IMR-90 (cell line): Measurements from ENCODE around the gene PTHLH. TPM values are rescaled to one million over a fixed set of nuclear protein-coding genes. Genes with fewer than 3 reads are reported as not detected.

ENCODE experiments used
- ATAC-seq: fragments of 200-7000 bp; cut with Tn5 transposase; 2 replicates; pipeline ENCODE4 v1.9.1; 2020; ENCODE audit warnings: low read depth, mild to moderate bottlenecking, moderate library complexity
- BruUV-seq: library from RNA; stranded (reverse); fragments of 400-500 nt; replicated peaks from 2 replicates; lab custom pipeline; 2021; lab: Mats Ljungman, UMichigan
- CTCF ChIA-PET: fragments of 300-600 bp; formaldehyde crosslinking; extraction: SDS; loops from one replicate; lab custom pipeline; 2021; ENCODE audit warnings: antibody characterized with exemption; lab: Yijun Ruan, JAX
- POLR2A ChIA-PET: fragments of 300-600 bp; sonication (Branson Sonifier 250); formaldehyde crosslinking; loops from one replicate; lab custom pipeline; 2022; ENCODE audit warnings: antibody characterized with exemption; ENCODE audit not compliant: unreplicated experiment; lab: Charles Lee
- DNase-seq: peaks from one replicate; pipeline ENCODE4 v3.0.0; 2013
- H2AFZ ChIP-seq: replicated peaks from 2 replicates; pipeline ENCODE3; 2013; ENCODE audit warnings: low read length, mild to moderate bottlenecking; ENCODE audit not compliant: poor library complexity
- H2AK5ac ChIP-seq: 2 replicates; pipeline ENCODE4 v1.6.1; 2013; ENCODE audit warnings: low read depth, low read length, inconsistent platforms
- H2AK9ac ChIP-seq: replicated peaks from 2 replicates; pipeline ENCODE3; 2013; ENCODE audit warnings: mild to moderate bottlenecking, low read depth, low read length, moderate library complexity; ENCODE audit not compliant: poor library complexity
- H2BK120ac ChIP-seq: 2 replicates; pipeline ENCODE4 v1.6.1; 2013; ENCODE audit warnings: low read depth, low read length, inconsistent platforms
- H2BK15ac ChIP-seq: 3 replicates; pipeline ENCODE4 v1.6.1; 2013; ENCODE audit warnings: low read depth, low read length, inconsistent platforms
- H2BK20ac ChIP-seq: 2 replicates; pipeline ENCODE4 v1.6.1; 2013; ENCODE audit warnings: low read depth, mild to moderate bottlenecking, inconsistent platforms, low read length, moderate library complexity
- H2BK5ac ChIP-seq: 2 replicates; pipeline ENCODE4 v1.6.1; 2013; ENCODE audit warnings: mild to moderate bottlenecking, low read depth, low read length, inconsistent platforms; ENCODE audit not compliant: poor library complexity, severe bottlenecking
- H3K14ac ChIP-seq: replicated peaks from 2 replicates; pipeline ENCODE4 v1.6.1; 2013; ENCODE audit warnings: low read depth, low read length, inconsistent platforms
- H3K18ac ChIP-seq: 2 replicates; pipeline ENCODE4 v1.6.1; 2013; ENCODE audit warnings: low read depth, low read length, control low read depth
- H3K23ac ChIP-seq: 2 replicates; pipeline ENCODE4 v1.6.1; 2013; ENCODE audit warnings: low read depth, low read length, inconsistent platforms
- H3K27ac ChIP-seq: 2 replicates; pipeline ENCODE4 v1.5.1; 2013; ENCODE audit warnings: mild to moderate bottlenecking, control low read depth, low read length; ENCODE audit not compliant: insufficient read depth
- H3K27me3 ChIP-seq: 2 replicates; pipeline ENCODE4 v1.6.1; 2013; ENCODE audit warnings: low read length; ENCODE audit not compliant: control insufficient read depth, insufficient read depth
- H3K36me3 ChIP-seq: 2 replicates; pipeline ENCODE4 v1.6.1; 2013; ENCODE audit warnings: low read length, mixed read lengths; ENCODE audit not compliant: control insufficient read depth, insufficient read depth
- H3K4ac ChIP-seq: 2 replicates; pipeline ENCODE4 v1.6.1; 2013; ENCODE audit warnings: low read depth, low read length, inconsistent platforms
- H3K4me1 ChIP-seq: 2 replicates; pipeline ENCODE4 v1.6.1; 2013; ENCODE audit warnings: low read length, mixed read lengths; ENCODE audit not compliant: control insufficient read depth, insufficient read depth
- H3K4me2 ChIP-seq: 2 replicates; pipeline ENCODE4 v1.6.1; 2013; ENCODE audit warnings: low read depth, mild to moderate bottlenecking, control low read depth, low read length, moderate library complexity
- H3K4me3 ChIP-seq: 2 replicates; pipeline ENCODE4 v1.5.1; 2013; ENCODE audit warnings: low read depth, mild to moderate bottlenecking, control low read depth, low read length, moderate library complexity; ENCODE audit not compliant: insufficient read depth
- H3K56ac ChIP-seq: 2 replicates; pipeline ENCODE4 v1.6.1; 2013; ENCODE audit warnings: low read length, inconsistent platforms; ENCODE audit not compliant: insufficient read depth; ENCODE audit errors: extremely low read depth
- H3K79me1 ChIP-seq, 2 experiments: 2 replicates each; pipeline ENCODE4 v1.6.1; 2013; ENCODE audit warnings: low read length in 2 of 2, inconsistent platforms in 1 of 2, low read depth in 1 of 2
- H3K9ac ChIP-seq: 2 replicates; pipeline ENCODE4 v1.6.1; 2013; ENCODE audit warnings: low read depth, low read length, control low read depth
- H3K9me1 ChIP-seq: 2 replicates; pipeline ENCODE4 v1.6.1; 2013; ENCODE audit warnings: low read length, inconsistent platforms; ENCODE audit not compliant: insufficient read depth
- H3K9me3 ChIP-seq: 2 replicates; pipeline ENCODE4 v1.6.1; 2013; ENCODE audit warnings: low read length; ENCODE audit not compliant: control insufficient read depth, insufficient read depth
- H4K20me1 ChIP-seq: 2 replicates; pipeline ENCODE4 v1.6.1; 2013; ENCODE audit warnings: low read length, inconsistent platforms; ENCODE audit not compliant: insufficient read depth
- H4K5ac ChIP-seq: 2 replicates; pipeline ENCODE4 v1.6.1; 2013; ENCODE audit warnings: mild to moderate bottlenecking, low read depth, low read length, control low read depth
- H4K8ac ChIP-seq, 2 experiments: 2 replicates each; pipeline ENCODE4 v1.6.1; 2013; ENCODE audit warnings: low read depth in 2 of 2, low read length in 2 of 2, control low read depth in 1 of 2, inconsistent platforms in 1 of 2
- H4K91ac ChIP-seq: 2 replicates; pipeline ENCODE4 v1.6.1; 2013; ENCODE audit warnings: low read depth, low read length, inconsistent platforms; ENCODE audit not compliant: insufficient read depth
- BHLHE40 ChIP-seq: fragments of 150-350 bp; IDR thresholded peaks from 2 replicates; pipeline ENCODE4 v1.6.1; 2016; ENCODE audit warnings: mild to moderate bottlenecking, low read depth, low read length
- FOS ChIP-seq: fragments of 150-350 bp; IDR thresholded peaks from 2 replicates; pipeline ENCODE4 v1.6.1; 2016; ENCODE audit warnings: low read depth, low read length
- MAFK ChIP-seq: IDR thresholded peaks from 2 replicates; pipeline ENCODE4 v1.6.1; 2012; ENCODE audit warnings: low read depth, low read length, improper control_type of control experiment
- MAZ ChIP-seq: IDR thresholded peaks from 2 replicates; pipeline ENCODE4 v1.6.1; 2012; ENCODE audit warnings: low read depth, mild to moderate bottlenecking, low read length, improper control_type of control experiment, moderate library complexity, borderline replicate concordance
- NFE2L2 ChIP-seq: fragments of 150-350 bp; IDR thresholded peaks from 2 replicates; pipeline ENCODE4 v1.6.1; 2016; ENCODE audit warnings: low read depth, mild to moderate bottlenecking, low read length
- POLR2A ChIP-seq: IDR thresholded peaks from 2 replicates; pipeline ENCODE4 v1.6.1; 2012; ENCODE audit warnings: mild to moderate bottlenecking, low read depth, low read length
- RAD21 ChIP-seq: IDR thresholded peaks from 2 replicates; pipeline ENCODE4 v1.6.1; 2012; ENCODE audit warnings: low read length, improper control_type of control experiment
- RCOR1 ChIP-seq: IDR thresholded peaks from 2 replicates; pipeline ENCODE4 v1.6.1; 2012; ENCODE audit warnings: mild to moderate bottlenecking, low read length, improper control_type of control experiment; ENCODE audit not compliant: insufficient replicate concordance
- RFX5 ChIP-seq: IDR thresholded peaks from 2 replicates; pipeline ENCODE4 v1.8.0; 2012; ENCODE audit warnings: low read depth, mild to moderate bottlenecking, low read length, moderate library complexity
- WGBS, 2 experiments: methylation state at CpG; one replicate each; pipeline versions ENCODE4 v1.1.5 to v1.1.7; 2013; ENCODE audit warnings: missing lambda C conversion rate in 2 of 2; ENCODE audit not compliant: insufficient read length in 1 of 2; ENCODE audit errors: extremely low coverage in 2 of 2; 5-methylcytosine and 5-hydroxymethylcytosine counted together
- dilution Hi-C: fragments of 300-500 bp; cut with HindIII; formaldehyde crosslinking; loops from one replicate; pipeline ENCODE4 v1.14.3; 2018; ENCODE audit warnings: low sequenced_read_pairs; ENCODE audit not compliant: unreplicated experiment
- in situ Hi-C: fragments of 300-500 bp; cut with MboI; formaldehyde crosslinking; loops from 3 replicates; pipeline ENCODE4 v1.14.3; 2019; ENCODE audit warnings: low sequenced_read_pairs, inconsistent platforms, mixed read lengths
- intact Hi-C: fragments of 100-400 bp; cut with micrococcal nuclease; formaldehyde crosslinking; loops from 2 replicates; pipeline ENCODE4 v1.10.0; 2022
- polyA plus RNA-seq, 3 experiments: library from polyadenylated mRNA; depleted of rRNA; stranded (reverse); fragments of >200 nt; gene quantifications; 2 replicates each; pipeline ENCODE4 v1.2.3, GENCODE V29; 2012; ENCODE audit warnings: low replicate concordance in 1 of 3
- total RNA-seq: library from RNA; depleted of rRNA; stranded (reverse); fragments of >200 nt; gene quantifications from 2 replicates; pipeline ENCODE4 v1.2.3, GENCODE V29; 2012
- TF ChIP-seq, protein P1 (sequence below): fragments of 150-350 bp; IDR thresholded peaks from 2 replicates; pipeline ENCODE4 v1.6.1; 2016; ENCODE audit warnings: low read depth, mild to moderate bottlenecking, low read length, moderate library complexity, borderline replicate concordance

Gene PTHLH
- total and polyA plus RNA-seq, 2 of the 4 experiments (the other 2 are of a cell fraction) = 0.36 to 1.3 TPM

DNA sequence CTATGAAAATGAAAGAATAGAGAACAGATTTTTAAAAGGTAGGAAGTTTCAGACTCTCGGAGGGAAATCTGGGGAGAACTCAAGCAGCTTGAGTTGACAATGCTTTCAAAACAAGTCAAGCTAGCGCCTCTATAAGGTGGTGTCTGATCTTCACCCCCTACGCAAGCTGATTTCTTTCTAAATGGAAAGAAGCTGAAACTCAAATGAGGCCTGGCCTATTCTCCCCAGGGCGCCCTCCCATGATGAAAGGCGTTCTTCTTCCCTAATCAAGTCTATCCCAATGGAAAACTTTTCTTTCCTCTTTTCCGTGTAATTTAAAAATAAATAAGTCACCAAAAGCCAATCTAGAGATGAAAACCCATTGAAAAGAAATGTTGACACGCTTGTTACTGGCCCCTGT, 20.6 kb downstream of the PTHLH start:
- dilution Hi-C loops = no loop called here
- CTCF ChIA-PET = no interaction called here

More for the DNA sequence above, 20.6 kb downstream of the PTHLH start:
- ATAC-seq = no peak
- Histone ChIP-seq H2AFZ (no peak overlapping the region), H3K18ac (no peak overlapping the region), H2AK9ac (no peak overlapping the region), H4K8ac (no peak overlapping the region), H3K36me3 (no peaks in the 10 kb centered on the region), H3K9ac (no peak overlapping the region), H3K4me2 (no peak overlapping the region), H3K56ac (no peak overlapping the region), H2AK5ac (no peak overlapping the region), H3K9me3 (no peaks in the 10 kb centered on the region), H3K4ac (no peak overlapping the region), H4K5ac (no peak overlapping the region), H3K27me3 (no peaks in the 10 kb centered on the region), H2BK15ac (no peak overlapping the region), H3K79me1 (no peaks in the 10 kb centered on the region), H3K4me3 (no peak overlapping the region), H4K20me1 (no peaks in the 10 kb centered on the region), H3K4me1 (no peaks in the 10 kb centered on the region; the same call in 1 of the 2 replicates), H2BK20ac (no peak overlapping the region), H2BK5ac (no peak overlapping the region), H3K23ac (no peak overlapping the region), H4K91ac (no peak overlapping the region), H3K9me1 (no peaks in the 10 kb centered on the region; the same call in 1 of the 2 replicates), H2BK120ac (no peak overlapping the region), H3K27ac (no peak overlapping the region), H3K14ac (no peak overlapping the region)
- no TSS peak for BruUV-seq
- TF ChIP-seq POLR2A (no peak), MAFK (no peak), MAZ (no peak), RAD21 (no peak), RCOR1 (no peak), FOS (no peak), RFX5 (no peak), NFE2L2 (no peak), BHLHE40 (no peak)
- TF ChIP-seq, protein P1, sequence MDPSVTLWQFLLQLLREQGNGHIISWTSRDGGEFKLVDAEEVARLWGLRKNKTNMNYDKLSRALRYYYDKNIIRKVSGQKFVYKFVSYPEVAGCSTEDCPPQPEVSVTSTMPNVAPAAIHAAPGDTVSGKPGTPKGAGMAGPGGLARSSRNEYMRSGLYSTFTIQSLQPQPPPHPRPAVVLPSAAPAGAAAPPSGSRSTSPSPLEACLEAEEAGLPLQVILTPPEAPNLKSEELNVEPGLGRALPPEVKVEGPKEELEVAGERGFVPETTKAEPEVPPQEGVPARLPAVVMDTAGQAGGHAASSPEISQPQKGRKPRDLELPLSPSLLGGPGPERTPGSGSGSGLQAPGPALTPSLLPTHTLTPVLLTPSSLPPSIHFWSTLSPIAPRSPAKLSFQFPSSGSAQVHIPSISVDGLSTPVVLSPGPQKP = no peak
- in situ Hi-C loops (no loop called here), intact Hi-C loops (no loop called here)
- DNase-seq = no peak
- POLR2A ChIA-PET = no interaction called here
- 83% methylated on average over 1 of the region's 7 CpGs; no CpG with 5 or more reads in 1 of the 2 experiments for WGBS, 2 experiments
